Activated naive CD4-positive, alpha-beta T cell treated with anti-CD3 and anti-CD28 coated beads, Interleukin-2, amount 50 U/mL, for 24 hours (primary cell): ENCODE results near the gene PSMA4.
"Not testable (repeated sequence)": the region's sequence is repeated elsewhere in the genome, so short reads cannot be mapped to it uniquely, and the experiment has no call there.

ENCODE experiments used
- H3K27ac Mint-ChIP-seq: one replicate; pipeline ENCODE4 v1.8.0; 2021; ENCODE audit warnings: mild to moderate bottlenecking, mixed read lengths
- H3K27me3 Mint-ChIP-seq: one replicate; pipeline ENCODE4 v1.8.0; 2021; ENCODE audit warnings: mixed read lengths
- H3K36me3 Mint-ChIP-seq: one replicate; pipeline ENCODE4 v1.8.0; 2021; ENCODE audit warnings: mixed read lengths
- H3K4me1 Mint-ChIP-seq: one replicate; pipeline ENCODE4 v1.8.0; 2021; ENCODE audit warnings: mixed read lengths
- H3K4me3 Mint-ChIP-seq: one replicate; pipeline ENCODE4 v1.8.0; 2021; ENCODE audit warnings: mild to moderate bottlenecking, mixed read lengths
- H3K9me3 Mint-ChIP-seq: one replicate; pipeline ENCODE4 v1.8.0; 2021; ENCODE audit warnings: mixed read lengths

Gene PSMA4

DNA sequence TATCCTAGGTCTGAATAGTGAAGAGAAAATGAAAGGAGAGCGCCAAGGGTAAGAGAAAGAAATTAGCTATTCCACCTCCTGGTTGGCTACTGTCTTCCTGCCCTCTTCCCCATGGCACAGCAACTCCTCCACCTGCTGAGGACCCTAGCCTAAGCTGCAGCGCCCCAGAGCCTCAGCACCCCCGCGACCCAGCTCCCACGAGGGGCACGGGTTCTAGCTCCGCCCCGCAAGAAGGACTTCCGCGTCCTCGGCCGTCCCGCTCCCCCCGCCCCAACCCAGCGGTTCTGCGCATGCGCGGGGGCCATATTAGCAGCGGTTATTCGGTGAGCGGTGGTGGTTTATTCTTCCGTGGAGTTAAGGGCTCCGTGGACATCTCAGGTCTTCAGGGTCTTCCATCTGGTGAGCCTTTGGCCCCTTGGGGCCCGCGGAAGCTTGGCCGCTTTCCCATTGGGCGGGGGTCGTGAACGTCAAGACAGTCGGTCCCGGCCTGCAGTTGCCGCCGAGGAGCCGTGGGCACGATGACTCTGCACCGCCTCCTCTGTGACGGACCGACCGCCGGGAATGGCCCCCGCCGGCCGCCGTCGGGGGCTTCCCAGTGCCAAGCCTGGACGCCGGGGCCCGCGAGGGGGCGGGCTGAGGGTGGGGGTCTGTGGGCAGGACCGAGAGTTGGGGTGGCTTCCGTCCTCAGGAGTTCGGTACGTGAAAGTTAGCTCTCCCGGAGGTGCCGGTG is at the start of gene PSMA4:
Gene PSMA4 (plus strand): TSS at position 304 of the 730 bp plus-strand sequence. CDS start 1,484 bp downstream, outside the sequence.
- peaks cover 13% of the 10 kb centered on the region for H3K36me3 Mint-ChIP-seq
- no peaks in the 10 kb centered on the region for H3K9me3 Mint-ChIP-seq
- H3K4me3 Mint-ChIP-seq, result peak within 1 kb of the TSS; percentile 97
- no peaks in the 10 kb centered on the region for H3K27me3 Mint-ChIP-seq
- H3K27ac Mint-ChIP-seq, result peak within 1 kb of the TSS; percentile 100
- peaks cover 26% of the 10 kb centered on the region for H3K4me1 Mint-ChIP-seq

DNA sequence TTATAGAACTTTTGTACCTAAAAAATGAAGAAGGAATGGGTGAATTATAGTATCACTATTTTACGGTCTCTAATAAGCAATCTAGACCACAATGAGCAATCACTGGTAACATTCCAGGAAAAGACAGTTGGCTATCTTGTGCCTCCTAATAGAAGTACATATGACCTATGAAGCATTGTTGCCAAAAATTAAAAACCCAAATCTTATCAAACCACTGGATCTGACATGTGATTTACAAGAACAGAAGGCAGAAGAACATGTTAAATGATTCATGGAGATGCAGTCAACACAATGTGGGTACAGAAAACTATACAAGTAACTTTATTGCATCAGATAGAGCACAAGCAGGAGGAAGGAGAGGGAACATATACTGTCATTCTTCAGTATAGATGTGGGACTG is 47.4 kb upstream of the PSMA4 start:
- H3K36me3 Mint-ChIP-seq, result peaks cover 30% of the 10 kb centered on the region
- H3K27me3 Mint-ChIP-seq, result no peaks in the 10 kb centered on the region
- no peak overlapping the region for H3K4me3 Mint-ChIP-seq
- no peaks in the 10 kb centered on the region for H3K9me3 Mint-ChIP-seq
- peak overlapping the region; percentile 56 for H3K27ac Mint-ChIP-seq
- H3K4me1 Mint-ChIP-seq, result peaks cover 16% of the 10 kb centered on the region

DNA sequence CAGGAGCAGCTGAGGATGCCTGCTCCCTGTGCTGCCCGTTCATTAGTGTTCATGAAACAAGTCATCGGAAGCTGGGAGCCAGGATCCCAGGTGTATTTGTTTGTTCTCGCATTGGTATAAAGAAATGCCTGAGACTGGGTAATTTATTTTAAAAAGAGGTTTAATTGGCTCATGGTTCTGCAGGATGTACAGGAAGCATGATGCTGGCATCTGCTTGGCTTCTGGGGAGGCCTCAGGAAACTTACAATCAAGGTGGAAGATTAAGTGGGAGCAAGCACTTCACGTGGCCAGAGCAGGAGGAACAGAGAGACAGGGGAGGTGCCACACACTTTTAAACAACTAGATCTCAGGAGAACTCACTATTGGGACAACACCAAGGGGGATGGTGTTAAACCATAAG is 38.4 kb upstream of the PSMA4 start:
- H3K4me3 Mint-ChIP-seq, result no peak overlapping the region
- no peak overlapping the region for H3K27ac Mint-ChIP-seq
- H3K36me3 Mint-ChIP-seq, result peaks cover 18% of the 10 kb centered on the region
- no peaks in the 10 kb centered on the region for H3K27me3 Mint-ChIP-seq
- no peaks in the 10 kb centered on the region for H3K9me3 Mint-ChIP-seq
- H3K4me1 Mint-ChIP-seq, result peaks cover 4% of the 10 kb centered on the region

DNA sequence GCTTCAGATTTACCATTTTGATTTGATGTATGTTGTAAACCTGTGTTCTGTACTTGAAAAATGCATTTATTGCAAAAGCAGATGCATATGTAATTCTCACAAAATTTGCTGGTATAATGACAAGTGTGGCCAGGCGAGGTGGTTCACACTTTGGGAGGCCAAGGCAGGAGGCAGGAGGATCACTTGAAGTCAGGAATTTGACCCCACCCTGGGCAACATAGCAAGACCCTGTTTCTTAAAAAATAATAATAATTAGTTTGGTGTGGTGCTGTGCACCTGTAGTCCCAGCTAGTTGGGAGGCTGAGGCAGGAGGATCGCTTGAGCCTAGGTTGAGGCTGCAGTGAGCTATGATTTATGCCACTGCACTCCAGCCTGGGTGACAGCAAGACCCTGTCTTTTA is 37.6 kb upstream of the PSMA4 start:
- Mint-ChIP-seq H3K36me3 (peaks cover 16% of the 10 kb centered on the region), H3K27me3 (no peaks in the 10 kb centered on the region), H3K9me3 (no peaks in the 10 kb centered on the region), H3K4me3 (no peak overlapping the region), H3K4me1 (peaks cover 7% of the 10 kb centered on the region), H3K27ac (no peak overlapping the region)

DNA sequence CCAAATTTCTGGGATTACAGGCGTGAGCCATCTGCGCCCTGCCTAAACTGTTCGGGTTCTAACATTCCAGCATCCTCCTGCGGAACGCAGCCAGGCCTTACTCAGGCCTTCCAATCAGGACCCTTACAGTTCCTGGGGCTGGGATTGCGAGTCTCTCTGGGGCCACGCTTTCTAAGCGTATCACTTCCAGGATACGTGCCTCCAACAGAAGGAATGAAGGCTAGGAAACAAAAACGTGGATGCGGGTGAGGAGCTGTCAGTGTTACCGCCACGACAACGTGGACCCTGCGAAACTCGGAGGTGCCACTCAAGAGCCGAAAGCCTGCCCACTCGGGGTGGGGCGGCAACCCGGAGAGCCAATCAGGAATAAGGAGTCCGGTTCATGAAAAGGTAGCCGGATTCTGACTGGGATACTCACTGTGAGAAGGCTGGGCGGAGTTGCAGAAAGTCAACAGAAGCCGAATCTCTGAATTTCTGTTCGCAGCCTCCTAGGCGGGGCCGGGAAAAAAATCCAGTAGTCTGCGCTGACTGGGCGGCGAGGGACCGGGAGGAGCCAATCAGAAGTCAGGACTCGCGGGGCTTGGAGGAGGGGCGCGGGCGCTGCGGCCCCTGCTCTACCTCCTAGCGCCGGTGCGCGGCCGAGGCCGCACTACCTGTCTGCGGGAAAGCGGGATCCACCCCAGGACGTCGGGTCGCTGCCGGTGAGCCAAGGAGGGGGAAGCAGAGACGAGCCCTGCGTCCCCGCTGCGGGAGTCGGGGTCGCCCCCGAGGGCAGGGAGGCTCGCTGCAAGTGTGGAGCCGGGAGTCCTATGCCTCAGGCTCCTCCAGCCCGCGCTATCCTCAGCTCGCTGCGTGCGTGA is 33.0 kb upstream of the PSMA4 start, which contains the start of gene HYKK:
Gene HYKK (plus strand): TSS at position 607 of the 860 bp plus-strand sequence. CDS start 5,512 bp downstream, outside the sequence.
- H3K27me3 Mint-ChIP-seq, result no peaks in the 10 kb centered on the region
- H3K4me1 Mint-ChIP-seq, result peaks cover 28% of the 10 kb centered on the region
- H3K4me3 Mint-ChIP-seq, result peak within 1 kb of the TSS; percentile 88
- H3K9me3 Mint-ChIP-seq, result no peaks in the 10 kb centered on the region
- H3K36me3 Mint-ChIP-seq, result peaks cover under 1% of the 10 kb centered on the region
- H3K27ac Mint-ChIP-seq, result no peak within 1 kb of the TSS

DNA sequence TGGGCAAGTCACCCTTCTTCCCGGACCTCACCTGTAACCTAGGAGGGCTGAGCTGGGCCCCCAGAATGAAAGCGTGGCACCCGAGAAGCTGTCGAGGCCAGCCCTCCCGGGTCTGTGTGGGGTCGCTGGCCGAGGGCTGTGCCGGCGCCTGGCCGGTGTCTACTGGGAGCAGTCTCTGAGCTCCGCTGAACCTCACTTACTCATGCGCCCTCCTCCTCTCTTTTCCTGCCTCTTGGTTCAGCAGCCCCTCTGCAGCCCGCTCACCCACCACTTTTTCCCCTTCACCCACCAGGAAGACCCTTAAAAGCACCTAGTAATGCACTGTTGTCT is 32.4 kb upstream of the PSMA4 start:
- no peaks in the 10 kb centered on the region for H3K27me3 Mint-ChIP-seq
- peak overlapping the region; percentile 88 for H3K4me3 Mint-ChIP-seq
- no peaks in the 10 kb centered on the region for H3K9me3 Mint-ChIP-seq
- H3K36me3 Mint-ChIP-seq, result no peaks in the 10 kb centered on the region
- H3K27ac Mint-ChIP-seq, result no peak overlapping the region
- H3K4me1 Mint-ChIP-seq, result peaks cover 28% of the 10 kb centered on the region

DNA sequence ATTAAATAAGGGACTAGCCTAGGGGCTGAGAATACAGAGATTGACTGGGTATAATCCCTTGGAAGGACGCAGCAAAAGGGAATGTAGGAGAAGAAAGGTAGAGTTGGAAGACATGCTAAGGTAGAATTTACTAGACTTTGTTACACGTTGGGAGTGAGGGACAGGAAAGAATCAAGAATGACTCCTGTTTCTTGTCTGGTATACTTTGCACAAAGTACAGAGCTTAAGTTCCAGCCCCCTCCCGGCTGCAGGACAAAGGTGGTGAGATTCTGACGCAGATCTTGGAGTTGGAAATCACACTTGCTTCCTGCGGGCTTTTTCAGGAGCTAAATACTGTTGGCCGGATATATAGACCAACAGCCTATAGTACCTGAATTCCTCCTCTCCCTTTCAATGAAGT is 32.0 kb upstream of the PSMA4 start:
- peak overlapping the region; percentile 88 for H3K4me3 Mint-ChIP-seq
- H3K27ac Mint-ChIP-seq, result no peak overlapping the region

DNA sequence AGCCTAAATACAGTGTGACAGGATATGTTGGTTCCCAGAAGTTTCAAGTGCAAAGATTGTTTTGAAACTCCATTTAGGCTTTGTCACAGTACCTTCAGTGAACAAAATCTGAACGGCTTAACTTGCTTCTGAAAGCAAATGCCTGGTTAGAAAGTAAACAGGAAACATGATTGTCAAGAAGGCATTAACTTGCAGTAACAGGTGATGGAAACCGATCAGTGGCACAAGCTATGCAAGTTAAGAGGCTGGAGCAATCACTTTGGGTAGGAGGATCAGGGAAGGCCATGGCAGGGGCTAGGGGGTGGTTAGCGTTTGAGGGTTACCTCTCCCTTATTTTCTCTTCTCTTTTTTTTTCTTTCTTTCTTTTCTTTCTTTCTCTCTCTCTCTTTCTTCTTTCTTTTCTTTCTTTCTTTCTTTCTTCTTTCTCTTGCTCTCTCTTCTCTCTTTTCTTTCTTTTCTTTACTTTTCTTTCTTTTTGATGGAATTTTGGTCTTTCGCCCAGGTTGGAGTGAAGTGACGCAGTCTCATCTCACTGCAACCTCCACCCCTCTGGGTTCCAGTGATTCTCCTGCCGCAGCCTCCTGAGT is 30.4 kb upstream of the PSMA4 start:
- H3K27me3 Mint-ChIP-seq, result no peaks in the 10 kb centered on the region
- H3K36me3 Mint-ChIP-seq, result peaks cover 4% of the 10 kb centered on the region
- no peak overlapping the region for H3K27ac Mint-ChIP-seq
- H3K4me3 Mint-ChIP-seq, result no peak overlapping the region
- H3K4me1 Mint-ChIP-seq, result peaks cover 28% of the 10 kb centered on the region
- no peaks in the 10 kb centered on the region for H3K9me3 Mint-ChIP-seq

More for the DNA sequence above, 32.0 kb upstream of the PSMA4 start:
- no peaks in the 10 kb centered on the region for H3K36me3 Mint-ChIP-seq
- no peaks in the 10 kb centered on the region for H3K9me3 Mint-ChIP-seq
- no peaks in the 10 kb centered on the region for H3K27me3 Mint-ChIP-seq
- peaks cover 28% of the 10 kb centered on the region for H3K4me1 Mint-ChIP-seq

DNA sequence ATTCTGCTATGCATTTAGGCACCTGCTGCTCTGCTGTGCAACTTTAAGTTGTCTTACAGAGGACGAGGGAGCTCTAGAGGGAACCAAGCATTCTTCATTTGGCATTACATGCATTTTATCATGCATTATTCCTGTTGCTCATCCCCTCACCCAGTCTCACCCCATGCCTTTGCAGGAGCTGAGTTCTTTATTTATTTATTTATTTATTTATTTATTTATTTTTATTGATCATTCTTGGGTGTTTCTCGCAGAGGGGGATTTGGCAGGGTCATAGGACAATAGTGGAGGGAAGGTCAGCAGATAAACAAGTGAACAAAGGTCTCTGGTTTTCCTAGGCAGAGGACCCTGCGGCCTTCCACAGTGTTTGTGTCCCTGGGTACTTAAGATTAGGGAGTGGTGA is 20.2 kb upstream of the PSMA4 start:
- not testable (repeated sequence) for H3K9me3 Mint-ChIP-seq, H3K4me1 Mint-ChIP-seq, H3K4me3 Mint-ChIP-seq, H3K36me3 Mint-ChIP-seq, H3K27ac Mint-ChIP-seq, H3K27me3 Mint-ChIP-seq

DNA sequence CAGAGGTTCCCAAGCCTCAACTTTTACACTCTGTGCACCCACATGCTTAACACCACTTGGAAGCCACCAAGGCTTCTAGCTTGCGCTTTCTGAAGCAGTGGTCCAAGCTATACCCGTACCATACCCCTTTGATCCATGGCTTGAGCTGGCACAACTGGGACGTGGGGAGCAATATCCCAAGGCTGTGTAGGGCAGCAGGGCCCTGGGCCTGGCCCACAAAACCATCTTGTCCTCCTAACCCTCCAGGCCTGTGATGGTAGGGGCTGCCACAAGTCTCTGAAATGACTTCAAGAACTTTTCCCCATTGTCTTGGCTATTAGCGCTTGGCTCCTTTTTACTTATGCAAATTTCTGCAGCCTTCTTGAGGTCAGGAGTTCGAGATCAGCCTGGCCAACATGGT is 16.0 kb upstream of the PSMA4 start:
- H3K27ac Mint-ChIP-seq, result no peak overlapping the region
- H3K9me3 Mint-ChIP-seq, result no peaks in the 10 kb centered on the region
- no peaks in the 10 kb centered on the region for H3K4me1 Mint-ChIP-seq
- H3K4me3 Mint-ChIP-seq, result no peak overlapping the region
- H3K36me3 Mint-ChIP-seq, result peaks cover 4% of the 10 kb centered on the region
- no peaks in the 10 kb centered on the region for H3K27me3 Mint-ChIP-seq

DNA sequence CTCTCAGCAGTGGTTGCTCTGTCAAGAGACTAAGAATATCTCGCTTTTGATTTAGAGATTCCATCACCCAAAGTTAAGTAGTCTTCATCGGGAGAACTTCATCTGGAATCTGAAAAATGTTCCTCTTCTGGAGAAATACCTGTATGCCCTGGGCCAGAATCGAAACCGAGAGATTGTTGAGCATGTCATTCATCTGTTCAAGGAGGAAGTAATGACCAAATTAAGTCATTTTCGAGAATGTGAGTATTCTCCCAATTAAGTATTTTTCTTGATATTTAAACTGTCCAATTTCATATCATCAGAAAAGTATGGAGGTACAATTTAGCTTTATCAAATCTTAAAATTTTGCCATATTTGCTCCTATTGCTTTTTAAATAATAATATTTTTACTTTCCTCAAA is 12.9 kb upstream of the PSMA4 start:
- Mint-ChIP-seq H3K4me1 (no peaks in the 10 kb centered on the region), H3K9me3 (no peaks in the 10 kb centered on the region), H3K4me3 (no peak overlapping the region), H3K27ac (no peak overlapping the region), H3K36me3 (peaks cover 4% of the 10 kb centered on the region), H3K27me3 (no peaks in the 10 kb centered on the region)

DNA sequence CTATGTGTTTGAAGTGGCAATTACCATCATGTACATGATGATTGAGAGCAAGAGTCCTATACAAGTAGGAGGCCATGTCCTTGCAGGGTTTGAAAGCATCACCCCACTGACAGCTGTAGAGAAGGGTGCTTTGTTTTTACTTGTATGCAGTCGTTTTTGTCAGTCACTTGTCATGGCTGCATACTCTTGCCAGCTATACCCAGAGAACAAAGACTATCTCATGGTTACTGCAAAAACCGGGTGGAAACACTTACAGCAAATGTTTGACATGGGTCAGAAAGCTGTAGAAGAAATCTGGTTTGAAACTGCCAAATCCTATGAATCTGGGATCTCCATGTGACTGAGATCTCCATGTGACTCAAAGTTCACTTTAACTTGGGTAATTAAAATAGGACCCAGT is 6.9 kb upstream of the PSMA4 start:
- Mint-ChIP-seq H3K4me3 (no peak overlapping the region), H3K27me3 (no peaks in the 10 kb centered on the region), H3K9me3 (no peaks in the 10 kb centered on the region), H3K4me1 (no peaks in the 10 kb centered on the region), H3K36me3 (no peaks in the 10 kb centered on the region), H3K27ac (no peak overlapping the region)

DNA sequence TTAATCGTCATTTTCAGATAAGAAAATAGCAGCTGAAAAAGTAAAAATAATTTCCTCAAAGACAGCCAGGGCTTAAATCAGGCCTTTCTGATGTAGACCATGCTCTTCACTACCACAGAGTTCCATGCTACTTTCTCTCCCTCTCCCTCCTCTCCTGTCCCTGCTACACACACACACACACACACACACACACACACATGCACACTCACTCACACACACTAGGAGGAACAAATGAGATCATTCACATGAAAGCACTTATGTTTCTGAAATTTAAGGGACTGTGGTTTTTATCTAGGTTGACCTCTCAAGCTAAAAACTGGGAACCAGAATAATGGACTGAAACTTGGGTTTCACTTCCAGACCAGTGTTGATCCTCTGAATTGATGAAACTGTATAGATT is 4.1 kb upstream of the PSMA4 start:
- Mint-ChIP-seq H3K9me3 (no peaks in the 10 kb centered on the region), H3K27ac (no peak overlapping the region), H3K4me1 (peaks cover 4% of the 10 kb centered on the region), H3K36me3 (no peaks in the 10 kb centered on the region), H3K27me3 (no peaks in the 10 kb centered on the region), H3K4me3 (no peak overlapping the region)

DNA sequence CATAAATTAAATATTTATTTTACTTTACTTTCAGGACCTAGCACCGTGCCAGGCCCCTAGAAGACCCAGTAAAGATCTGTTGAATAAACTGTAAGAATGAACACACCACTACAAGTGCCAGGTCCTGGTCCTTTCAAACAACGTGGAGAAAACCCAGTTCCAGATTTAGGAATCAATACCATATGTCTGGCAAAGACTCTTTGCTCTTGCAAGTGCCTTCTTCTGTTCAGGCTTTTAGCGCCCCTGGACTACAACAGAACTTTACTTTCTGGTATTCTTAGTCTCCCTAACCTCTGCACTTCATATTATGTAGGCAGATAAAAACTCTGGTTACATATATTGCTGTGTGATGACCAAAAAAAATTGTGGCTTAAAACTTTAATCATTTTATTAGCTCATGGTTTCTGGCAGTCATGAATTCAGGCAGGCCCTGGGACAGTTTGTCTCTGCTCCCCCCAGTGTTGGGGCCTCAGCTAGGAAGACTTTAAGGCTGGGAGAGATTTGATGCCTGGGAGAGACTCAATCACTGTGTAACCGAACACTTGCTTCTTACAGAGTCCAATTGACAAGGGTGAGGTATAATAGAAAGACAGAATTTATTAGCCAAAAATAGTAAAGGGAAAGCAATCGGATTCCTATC is 2.9 kb upstream of the PSMA4 start:
- peaks cover 14% of the 10 kb centered on the region for H3K4me1 Mint-ChIP-seq
- H3K9me3 Mint-ChIP-seq, result no peaks in the 10 kb centered on the region
- H3K27ac Mint-ChIP-seq, result no peak overlapping the region
- no peak overlapping the region for H3K4me3 Mint-ChIP-seq
- no peaks in the 10 kb centered on the region for H3K27me3 Mint-ChIP-seq
- H3K36me3 Mint-ChIP-seq, result peaks cover 6% of the 10 kb centered on the region

DNA sequence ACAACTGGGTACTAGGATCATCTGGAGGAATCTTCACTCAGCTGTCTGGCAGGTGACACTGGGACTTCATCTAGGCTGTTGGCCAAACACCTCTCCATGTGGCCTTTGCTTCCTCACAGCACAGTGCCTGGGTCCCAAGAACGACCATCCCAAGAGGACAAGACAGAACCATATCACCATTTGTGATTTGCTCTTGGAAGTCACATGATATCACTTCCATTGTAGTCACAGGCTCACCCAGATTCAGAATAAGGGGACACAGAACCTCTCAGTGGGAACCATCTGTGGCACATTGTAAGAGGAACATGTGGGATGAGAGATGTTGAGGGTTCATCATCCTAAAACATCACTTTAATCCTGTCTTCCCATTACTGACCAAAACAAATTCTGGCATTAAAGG is 1.9 kb upstream of the PSMA4 start:
- H3K4me1 Mint-ChIP-seq, result peaks cover 19% of the 10 kb centered on the region
- peaks cover 9% of the 10 kb centered on the region for H3K36me3 Mint-ChIP-seq
- H3K27ac Mint-ChIP-seq, result no peak overlapping the region
- H3K27me3 Mint-ChIP-seq, result no peaks in the 10 kb centered on the region
- no peak overlapping the region for H3K4me3 Mint-ChIP-seq
- H3K9me3 Mint-ChIP-seq, result no peaks in the 10 kb centered on the region
